Measurements from ENCODE around the gene CERS6. TPM values are rescaled to one million over a fixed set of nuclear protein-coding genes. Genes with fewer than 3 reads are reported as not detected.

Gene CERS6
- total and polyA plus RNA-seq, 8 donors = 18.8 to 24.5 (median 22.1) TPM

DNA sequence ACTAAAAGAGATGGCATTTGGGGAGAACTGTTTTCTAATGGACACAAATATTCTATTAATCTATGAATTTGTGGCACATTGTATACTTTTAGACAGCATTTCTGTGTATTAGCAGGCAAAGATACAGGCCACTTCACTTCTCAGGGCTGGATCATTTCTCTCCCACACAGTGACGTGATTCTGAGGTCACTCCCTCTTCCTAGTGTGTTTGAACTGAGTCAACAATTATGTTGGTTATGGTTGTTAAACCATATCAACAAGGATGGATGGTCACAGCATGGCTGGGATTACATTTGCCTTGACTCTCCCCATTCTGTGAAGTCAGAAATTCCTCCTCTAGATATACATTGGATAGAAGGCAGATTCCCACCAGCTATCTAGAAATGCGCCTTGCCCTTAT is 358.0 kb downstream of the CERS6 start:
- DNase-seq = no peak
- intact Hi-C loops (cut with DNase I) = no loop called here
- H3K36me3 ChIP-seq = no peaks in the 10 kb centered on the region
- no peaks in the 10 kb centered on the region for H3K9me3 ChIP-seq
- no peak overlapping the region for H3K4me3 ChIP-seq
- no peaks in the 10 kb centered on the region for H3K4me1 ChIP-seq
- H3K27ac ChIP-seq = no peak overlapping the region
- ATAC-seq = no peak
- no peaks in the 10 kb centered on the region for H3K27me3 ChIP-seq
- TF ChIP-seq, protein P1, sequence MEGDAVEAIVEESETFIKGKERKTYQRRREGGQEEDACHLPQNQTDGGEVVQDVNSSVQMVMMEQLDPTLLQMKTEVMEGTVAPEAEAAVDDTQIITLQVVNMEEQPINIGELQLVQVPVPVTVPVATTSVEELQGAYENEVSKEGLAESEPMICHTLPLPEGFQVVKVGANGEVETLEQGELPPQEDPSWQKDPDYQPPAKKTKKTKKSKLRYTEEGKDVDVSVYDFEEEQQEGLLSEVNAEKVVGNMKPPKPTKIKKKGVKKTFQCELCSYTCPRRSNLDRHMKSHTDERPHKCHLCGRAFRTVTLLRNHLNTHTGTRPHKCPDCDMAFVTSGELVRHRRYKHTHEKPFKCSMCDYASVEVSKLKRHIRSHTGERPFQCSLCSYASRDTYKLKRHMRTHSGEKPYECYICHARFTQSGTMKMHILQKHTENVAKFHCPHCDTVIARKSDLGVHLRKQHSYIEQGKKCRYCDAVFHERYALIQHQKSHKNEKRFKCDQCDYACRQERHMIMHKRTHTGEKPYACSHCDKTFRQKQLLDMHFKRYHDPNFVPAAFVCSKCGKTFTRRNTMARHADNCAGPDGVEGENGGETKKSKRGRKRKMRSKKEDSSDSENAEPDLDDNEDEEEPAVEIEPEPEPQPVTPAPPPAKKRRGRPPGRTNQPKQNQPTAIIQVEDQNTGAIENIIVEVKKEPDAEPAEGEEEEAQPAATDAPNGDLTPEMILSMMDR (IDR thresholded peaks at IDR 0.05) = no peak

DNA sequence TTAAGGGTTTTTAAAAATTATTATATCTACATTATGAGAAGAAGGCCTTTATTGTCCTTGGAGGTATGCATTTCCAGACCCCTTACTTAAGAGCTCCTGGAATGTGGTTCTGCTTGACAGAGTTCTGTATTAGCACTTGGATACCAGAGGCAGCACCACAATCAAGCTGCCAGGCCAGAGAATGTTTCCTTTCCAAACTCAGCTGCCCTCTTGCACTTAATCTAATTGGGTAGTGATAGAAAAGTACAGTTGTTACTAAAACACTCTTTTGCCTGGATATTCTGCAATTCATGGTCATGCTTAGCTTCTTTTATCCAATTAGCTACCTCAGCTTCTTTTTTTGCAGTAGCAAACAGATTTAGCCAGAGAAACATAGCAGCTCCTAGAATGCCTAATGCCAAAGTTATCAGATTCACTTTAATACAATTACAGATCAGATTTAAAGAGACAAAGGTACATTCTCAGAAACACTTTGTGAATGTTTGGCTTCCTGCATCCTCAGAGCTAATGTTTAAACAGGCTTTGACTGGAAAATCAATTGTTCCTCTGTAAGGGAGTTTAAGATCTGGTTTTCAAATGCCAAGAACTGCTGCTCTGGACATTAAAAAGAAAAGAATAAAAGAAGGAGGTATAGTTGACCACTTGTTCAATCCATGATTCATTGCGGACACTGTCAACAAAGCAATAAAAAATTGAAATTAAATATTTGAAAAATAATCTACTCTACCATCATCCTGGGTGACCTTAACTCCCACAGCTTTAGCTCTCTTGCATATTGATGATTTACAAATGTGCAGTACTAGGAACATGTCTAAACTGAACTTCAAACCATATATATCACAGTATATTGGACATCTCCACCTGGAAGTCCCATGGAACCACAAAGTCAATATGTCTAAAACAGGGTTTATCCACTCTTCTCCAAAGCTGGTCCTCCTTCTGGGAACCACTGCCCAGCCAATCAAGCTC is 359.2 kb downstream of the CERS6 start:
- intact Hi-C loops (cut with DNase I) = no loop called here
- no peaks in the 10 kb centered on the region for H3K9me3 ChIP-seq
- H3K36me3 ChIP-seq = no peaks in the 10 kb centered on the region
- H3K4me1 ChIP-seq = no peaks in the 10 kb centered on the region
- no peak overlapping the region for H3K27ac ChIP-seq
- H3K4me3 ChIP-seq = no peak overlapping the region
- TF ChIP-seq, protein P1 (IDR thresholded peaks at IDR 0.05) = no peak
- DNase-seq (no peak), ATAC-seq (no peak)
- no peaks in the 10 kb centered on the region for H3K27me3 ChIP-seq

DNA sequence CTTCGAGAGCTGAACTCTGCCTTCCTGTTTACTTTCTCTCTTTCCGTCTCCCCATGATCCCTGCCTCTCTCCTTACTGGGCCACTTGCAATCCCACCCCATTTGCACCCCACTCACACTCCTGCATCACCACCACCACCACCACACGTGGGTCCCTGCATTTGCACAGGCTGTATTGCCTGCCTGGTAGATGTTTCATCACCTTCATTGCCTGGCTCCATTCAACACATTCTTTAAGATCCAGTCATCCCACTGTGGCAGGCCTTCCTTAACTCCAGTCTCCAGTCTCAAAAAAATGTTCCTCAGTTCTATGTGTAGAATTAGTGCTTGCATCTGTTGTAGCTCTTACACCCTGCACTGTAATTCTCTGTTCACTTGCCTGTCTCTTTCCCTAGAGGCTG is 360.3 kb downstream of the CERS6 start:
- Histone ChIP-seq H3K9me3 (no peaks in the 10 kb centered on the region), H3K4me3 (no peak overlapping the region), H3K27me3 (no peaks in the 10 kb centered on the region), H3K36me3 (no peaks in the 10 kb centered on the region), H3K4me1 (no peaks in the 10 kb centered on the region), H3K27ac (no peak overlapping the region)
- intact Hi-C loops (cut with DNase I) = no loop called here
- ATAC-seq (no peak), DNase-seq (no peak)
- TF ChIP-seq, protein P1 (IDR thresholded peaks at IDR 0.05) = no peak

DNA sequence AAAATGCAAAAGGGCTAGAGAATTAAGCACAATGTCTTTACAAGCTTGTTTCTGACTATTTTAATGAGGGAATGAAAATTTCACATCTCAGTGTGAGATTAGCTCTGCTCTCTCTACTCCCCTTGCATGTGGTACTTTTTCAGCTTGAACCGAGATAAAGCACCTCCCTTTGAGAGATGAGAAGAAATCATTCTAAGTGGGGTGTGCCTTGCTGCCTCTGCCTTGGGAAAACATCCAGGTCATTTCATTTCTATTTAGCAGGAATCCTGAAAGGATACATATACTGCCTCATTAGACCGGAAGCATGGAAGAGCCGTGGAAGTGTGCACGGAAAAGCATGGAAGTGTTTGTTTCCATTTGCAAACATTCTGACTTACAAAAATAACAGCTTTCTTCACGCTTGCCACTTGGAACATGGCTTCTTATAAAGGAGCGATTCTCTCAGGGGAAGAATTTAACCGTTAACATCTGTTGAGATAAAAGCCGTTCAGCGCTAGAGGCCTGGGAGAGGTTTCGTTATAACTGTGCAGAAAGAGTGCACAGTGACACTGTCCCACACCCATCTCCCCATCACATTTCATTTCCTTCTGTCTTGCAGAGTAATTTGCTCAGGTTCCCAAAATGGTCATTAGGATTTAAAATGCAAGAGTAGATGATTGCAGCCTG is 363.1 kb downstream of the CERS6 start:
- TF ChIP-seq, protein P1 (IDR thresholded peaks at IDR 0.05) = no peak
- H3K4me3 ChIP-seq = no peak overlapping the region
- H3K36me3 ChIP-seq = no peaks in the 10 kb centered on the region
- H3K9me3 ChIP-seq = no peaks in the 10 kb centered on the region
- H3K27me3 ChIP-seq = no peaks in the 10 kb centered on the region
- no peak overlapping the region for H3K27ac ChIP-seq
- intact Hi-C loops (cut with DNase I) = no loop called here
- DNase-seq (no peak), ATAC-seq (no peak)
- no peaks in the 10 kb centered on the region for H3K4me1 ChIP-seq

DNA sequence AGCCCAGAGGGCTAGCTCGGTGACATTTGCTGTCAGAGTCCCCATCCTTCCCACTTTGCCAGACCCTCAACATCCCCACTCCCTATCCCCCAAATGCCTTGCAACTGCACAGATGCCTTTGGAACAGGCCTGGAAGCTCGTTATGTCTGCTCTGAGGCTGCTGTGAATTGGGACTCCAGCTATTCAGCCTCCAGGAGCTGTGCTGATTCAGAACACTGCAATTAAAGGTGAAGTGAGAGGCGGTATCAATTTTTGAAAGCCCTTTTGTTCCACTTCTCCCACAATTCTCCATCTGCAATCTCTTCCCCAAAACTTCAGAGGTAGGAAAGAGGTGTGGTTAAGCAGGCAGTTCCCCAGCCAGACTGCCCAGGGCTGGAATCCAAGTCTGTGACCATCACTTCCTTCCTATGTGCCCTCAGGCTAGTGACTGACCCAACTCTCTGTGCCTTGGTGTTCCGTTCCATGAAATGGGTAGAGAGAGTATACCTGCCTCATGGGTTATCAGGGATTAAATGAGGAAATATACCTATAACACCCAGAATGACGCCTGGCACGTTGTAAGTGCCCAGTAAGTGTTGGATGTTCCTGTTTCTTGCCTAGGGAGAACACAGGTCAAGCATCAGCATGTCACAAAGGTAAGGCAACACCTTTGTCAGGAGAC is 363.9 kb downstream of the CERS6 start:
- Histone ChIP-seq H3K9me3 (no peaks in the 10 kb centered on the region), H3K4me1 (no peaks in the 10 kb centered on the region), H3K4me3 (no peak overlapping the region), H3K27ac (no peak overlapping the region), H3K36me3 (no peaks in the 10 kb centered on the region), H3K27me3 (no peaks in the 10 kb centered on the region)
- no peak for DNase-seq
- ATAC-seq = no peak
- intact Hi-C loops (cut with DNase I) = no loop called here
- TF ChIP-seq, protein P1 (IDR thresholded peaks at IDR 0.05) = no peak
